Memory B cell (primary cell): ENCODE measurements around the gene KLB.
"Not testable (repeated sequence)": the region's sequence is repeated elsewhere in the genome, so short reads cannot be mapped to it uniquely, and the experiment has no call there.

Experiments used
- ATAC-seq: fragments of 150-1000 bp; cut with Tn5 transposase; 2 replicates; pipeline ENCODE4 v1.10.0; 2021; ENCODE audit warnings: low read depth, mild to moderate bottlenecking, moderate library complexity
- DNase-seq, 2 donors: peaks; one replicate each; pipeline ENCODE4 v3.0.0; 2022; ENCODE audit warnings: low spot score in 2 of 2
- H3K27ac Mint-ChIP-seq: one replicate; pipeline ENCODE4 v1.8.0; 2022; ENCODE audit warnings: mild to moderate bottlenecking, moderate library complexity, mixed read lengths
- H3K27me3 Mint-ChIP-seq: one replicate; pipeline ENCODE4 v1.8.0; 2022; ENCODE audit warnings: mixed read lengths
- H3K36me3 Mint-ChIP-seq: one replicate; pipeline ENCODE4 v1.8.0; 2022; ENCODE audit warnings: mild to moderate bottlenecking, mixed read lengths
- H3K4me1 Mint-ChIP-seq: one replicate; pipeline ENCODE4 v1.8.0; 2022; ENCODE audit warnings: mixed read lengths
- H3K4me3 Mint-ChIP-seq: one replicate; pipeline ENCODE4 v1.8.0; 2022; ENCODE audit warnings: mild to moderate bottlenecking, moderate library complexity, mixed read lengths
- H3K9me3 Mint-ChIP-seq: one replicate; pipeline ENCODE4 v1.8.0; 2022; ENCODE audit warnings: mixed read lengths

KLB gene

DNA sequence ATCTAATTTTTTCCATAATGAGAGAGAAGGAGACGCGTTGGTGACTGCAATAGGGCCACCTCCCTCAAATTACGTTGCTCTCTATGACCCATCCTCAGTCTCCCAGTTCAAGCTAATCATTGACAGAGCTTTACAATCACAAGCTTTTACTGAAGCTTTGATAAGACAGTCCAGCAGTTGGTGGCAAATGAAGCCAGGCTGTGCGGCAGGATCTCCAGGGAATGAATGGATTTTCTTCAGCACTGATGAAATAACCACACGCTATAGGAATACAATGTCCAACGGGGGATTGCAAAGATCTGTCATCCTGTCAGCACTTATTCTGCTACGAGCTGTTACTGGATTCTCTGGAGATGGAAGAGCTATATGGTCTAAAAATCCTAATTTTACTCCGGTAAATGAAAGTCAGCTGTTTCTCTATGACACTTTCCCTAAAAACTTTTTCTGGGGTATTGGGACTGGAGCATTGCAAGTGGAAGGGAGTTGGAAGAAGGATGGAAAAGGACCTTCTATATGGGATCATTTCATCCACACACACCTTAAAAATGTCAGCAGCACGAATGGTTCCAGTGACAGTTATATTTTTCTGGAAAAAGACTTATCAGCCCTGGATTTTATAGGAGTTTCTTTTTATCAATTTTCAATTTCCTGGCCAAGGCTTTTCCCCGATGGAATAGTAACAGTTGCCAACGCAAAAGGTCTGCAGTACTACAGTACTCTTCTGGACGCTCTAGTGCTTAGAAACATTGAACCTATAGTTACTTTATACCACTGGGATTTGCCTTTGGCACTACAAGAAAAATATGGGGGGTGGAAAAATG, at the start of gene KLB:
Gene KLB, plus strand, starts transcription at position 168 of the 821 bp plus-strand sequence. Its CDS starts 20 bp downstream, at position 188.
- no peak within 1 kb of the TSS for H3K4me3 Mint-ChIP-seq
- no peaks in the 10 kb centered on the region for H3K36me3 Mint-ChIP-seq
- ATAC-seq (no peak), DNase-seq (no peak)
- no peaks in the 10 kb centered on the region for H3K4me1 Mint-ChIP-seq
- no peak within 1 kb of the TSS for H3K27ac Mint-ChIP-seq
- no peaks in the 10 kb centered on the region for H3K27me3 Mint-ChIP-seq
- H3K9me3 Mint-ChIP-seq: no peaks in the 10 kb centered on the region

- H3K36me3 Mint-ChIP-seq: peaks cover 7% of the 10 kb centered on the region
- ATAC-seq: peak; percentile 64
- DNase-seq: peak in 1 of 2 donors; percentile 11
- H3K27ac Mint-ChIP-seq: peak overlapping the region; percentile 75
- peak overlapping the region; percentile 24 for H3K4me3 Mint-ChIP-seq
- H3K27me3 Mint-ChIP-seq: no peaks in the 10 kb centered on the region
- H3K9me3 Mint-ChIP-seq: peaks cover 2% of the 10 kb centered on the region
- peaks cover 33% of the 10 kb centered on the region for H3K4me1 Mint-ChIP-seq
Measured at GRCh38 chr4:39357002-39357401, 49.7 kb upstream of the KLB start.

- not testable (repeated sequence) for H3K9me3 Mint-ChIP-seq, H3K36me3 Mint-ChIP-seq, H3K4me3 Mint-ChIP-seq, H3K27ac Mint-ChIP-seq, H3K27me3 Mint-ChIP-seq
- ATAC-seq (peak; percentile 90), DNase-seq (peak in 1 of 2 donors; percentile 36)
- peaks cover 32% of the 10 kb centered on the region for H3K4me1 Mint-ChIP-seq
Measured at GRCh38 chr4:39360611-39361010, 46.1 kb upstream of the KLB start.

DNA sequence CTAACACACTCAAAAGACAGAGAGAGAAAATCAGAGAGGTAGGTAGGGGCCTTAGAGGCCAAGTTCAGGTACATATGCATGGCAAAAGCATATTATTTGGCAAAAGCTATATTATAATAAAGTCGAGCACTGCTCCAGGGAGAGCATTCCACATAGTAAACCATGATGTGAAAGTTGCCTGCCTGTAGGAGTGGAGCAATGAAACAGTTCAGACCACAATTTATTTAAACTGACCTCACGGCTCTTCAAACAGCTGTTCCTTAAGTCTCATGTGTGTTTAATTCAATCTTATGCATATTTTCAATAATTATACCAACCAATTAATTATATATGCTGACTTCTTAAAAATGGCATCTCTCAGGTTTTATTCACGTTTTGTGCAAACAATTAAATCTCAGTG, 43.9 kb upstream of the KLB start:
- H3K36me3 Mint-ChIP-seq: peaks cover 5% of the 10 kb centered on the region
- ATAC-seq (no peak), DNase-seq (no peak)
- H3K27me3 Mint-ChIP-seq: no peaks in the 10 kb centered on the region
- H3K9me3 Mint-ChIP-seq: peaks cover 2% of the 10 kb centered on the region
- peaks cover 30% of the 10 kb centered on the region for H3K4me1 Mint-ChIP-seq
- no peak overlapping the region for H3K4me3 Mint-ChIP-seq
- H3K27ac Mint-ChIP-seq: no peak overlapping the region

GRCh38 chr4:39363773-39364393, 42.8 kb upstream of the KLB start:
- peaks cover 26% of the 10 kb centered on the region for H3K4me1 Mint-ChIP-seq
- H3K36me3 Mint-ChIP-seq: peaks cover 2% of the 10 kb centered on the region
- no peak for DNase-seq
- H3K27me3 Mint-ChIP-seq: no peaks in the 10 kb centered on the region
- H3K4me3 Mint-ChIP-seq: peak overlapping the region; percentile 24
- peak overlapping the region; percentile 42 for H3K27ac Mint-ChIP-seq
- H3K9me3 Mint-ChIP-seq: peaks cover 2% of the 10 kb centered on the region
- ATAC-seq: peak; percentile 16

- ATAC-seq (no peak), DNase-seq (no peak)
- Mint-ChIP-seq H3K4me1 (peaks cover 23% of the 10 kb centered on the region), H3K9me3 (peaks cover 2% of the 10 kb centered on the region), H3K36me3 (peaks cover under 1% of the 10 kb centered on the region), H3K4me3 (peak overlapping the region; percentile 93), H3K27ac (peak overlapping the region; percentile 94), H3K27me3 (no peaks in the 10 kb centered on the region)
Measured at GRCh38 chr4:39365360-39365759, 41.4 kb upstream of the KLB start.

DNA sequence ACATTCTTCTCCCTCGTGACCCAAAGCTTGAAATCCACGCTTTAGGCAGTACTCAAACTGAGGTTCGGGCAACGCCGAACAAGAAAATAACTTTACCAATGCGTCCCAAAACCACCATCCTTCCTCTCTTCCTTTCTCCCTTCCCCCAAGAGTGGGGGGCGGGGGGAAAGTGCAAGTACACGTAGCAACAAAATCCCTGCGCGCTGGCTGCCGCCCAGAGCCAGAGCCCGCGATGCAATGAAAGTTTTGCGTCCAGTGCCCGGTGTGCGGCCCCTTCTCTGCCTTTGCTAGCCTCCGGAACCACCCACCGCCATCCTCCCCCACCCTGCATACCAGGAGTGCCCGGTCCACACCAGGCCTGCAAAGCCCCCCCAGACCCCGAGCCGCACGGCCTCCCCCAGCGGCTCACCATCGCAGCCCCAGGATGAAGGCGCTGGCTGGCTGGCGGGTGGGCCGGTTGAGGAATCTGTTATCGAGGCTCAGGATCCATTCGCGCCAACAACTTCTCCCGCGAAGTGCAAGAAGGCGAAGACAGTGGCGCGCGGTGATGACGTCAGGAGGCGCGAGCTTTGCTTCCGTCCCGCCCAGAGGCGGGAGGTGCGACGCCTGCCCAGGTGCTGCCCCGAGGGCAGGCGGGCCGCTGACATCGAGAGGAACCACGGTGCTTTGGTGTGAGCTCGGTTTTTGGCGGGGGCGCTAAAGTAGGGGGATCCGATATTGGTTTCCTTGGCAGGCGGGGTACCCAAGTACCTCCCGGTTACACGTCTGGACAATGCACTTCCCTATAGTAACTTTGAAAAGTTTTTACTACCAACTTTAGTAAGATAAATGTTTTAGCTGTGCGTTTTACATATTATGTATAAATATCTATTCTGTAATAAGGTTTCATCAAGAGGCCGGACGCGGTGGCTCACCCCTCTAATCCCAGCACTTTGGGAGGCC, 40.6 kb upstream of the KLB start, which contains the start of gene RFC1:
Gene RFC1, minus strand, starts transcription at position 533 of the 942 bp plus-strand sequence. Its CDS starts 121 bp downstream, at position 412.
- H3K36me3 Mint-ChIP-seq: peaks cover 4% of the 10 kb centered on the region
- DNase-seq (peak; percentile 87 to 92), ATAC-seq (peak; percentile 96)
- H3K9me3 Mint-ChIP-seq: peaks cover 6% of the 10 kb centered on the region
- peak within 1 kb of the TSS; percentile 94 for H3K27ac Mint-ChIP-seq
- peak within 1 kb of the TSS; percentile 93 for H3K4me3 Mint-ChIP-seq
- H3K27me3 Mint-ChIP-seq: no peaks in the 10 kb centered on the region
- peaks cover 23% of the 10 kb centered on the region for H3K4me1 Mint-ChIP-seq

DNA sequence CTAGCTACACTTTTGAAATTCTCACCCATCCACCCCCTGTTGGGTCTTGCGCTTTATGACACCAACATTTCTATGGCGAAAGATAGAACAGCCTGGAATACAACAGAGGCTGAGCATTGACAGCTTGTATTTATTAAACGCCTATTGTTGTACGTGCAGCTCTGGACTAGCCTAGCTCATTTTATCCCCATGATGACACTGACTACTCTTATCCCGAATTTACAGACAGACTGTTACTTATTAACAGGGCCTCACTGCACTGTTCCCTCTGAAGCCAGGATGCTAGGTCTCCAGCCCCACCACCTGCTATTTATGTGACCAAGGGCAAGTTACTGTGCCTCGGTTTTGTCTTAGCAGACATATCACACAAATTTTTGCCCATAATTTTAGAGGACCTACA, 39.6 kb upstream of the KLB start:
- H3K4me1 Mint-ChIP-seq: peaks cover 22% of the 10 kb centered on the region
- no peak for ATAC-seq
- peaks cover 4% of the 10 kb centered on the region for H3K36me3 Mint-ChIP-seq
- DNase-seq: no peak
- peak overlapping the region; percentile 11 for H3K4me3 Mint-ChIP-seq
- peaks cover 9% of the 10 kb centered on the region for H3K9me3 Mint-ChIP-seq
- no peaks in the 10 kb centered on the region for H3K27me3 Mint-ChIP-seq
- H3K27ac Mint-ChIP-seq: no peak overlapping the region

DNA sequence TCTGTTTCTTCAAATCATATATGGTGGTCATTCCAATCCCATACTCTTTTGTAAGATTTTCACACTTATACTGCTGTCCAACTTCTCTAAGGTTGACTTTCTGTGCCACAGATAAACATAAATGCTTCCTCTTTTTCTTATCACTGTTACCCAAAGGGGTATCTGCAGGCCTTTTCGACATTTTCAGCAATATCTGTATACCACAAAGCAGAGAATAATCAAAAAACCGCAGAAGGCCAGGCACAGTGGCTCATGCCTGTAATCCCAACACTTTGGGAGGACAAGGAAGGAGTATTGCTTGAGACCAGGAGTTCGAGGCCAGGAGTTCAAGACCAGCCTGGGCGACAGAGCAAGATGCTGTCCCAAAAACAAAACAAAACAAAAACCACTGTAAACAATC, 37.4 kb upstream of the KLB start:
- Mint-ChIP-seq H3K36me3 (peaks cover 4% of the 10 kb centered on the region), H3K4me1 (peaks cover 12% of the 10 kb centered on the region), H3K4me3 (no peak overlapping the region), H3K27me3 (no peaks in the 10 kb centered on the region), H3K9me3 (peaks cover 10% of the 10 kb centered on the region), H3K27ac (no peak overlapping the region)
- no peak for DNase-seq
- ATAC-seq: no peak

DNA sequence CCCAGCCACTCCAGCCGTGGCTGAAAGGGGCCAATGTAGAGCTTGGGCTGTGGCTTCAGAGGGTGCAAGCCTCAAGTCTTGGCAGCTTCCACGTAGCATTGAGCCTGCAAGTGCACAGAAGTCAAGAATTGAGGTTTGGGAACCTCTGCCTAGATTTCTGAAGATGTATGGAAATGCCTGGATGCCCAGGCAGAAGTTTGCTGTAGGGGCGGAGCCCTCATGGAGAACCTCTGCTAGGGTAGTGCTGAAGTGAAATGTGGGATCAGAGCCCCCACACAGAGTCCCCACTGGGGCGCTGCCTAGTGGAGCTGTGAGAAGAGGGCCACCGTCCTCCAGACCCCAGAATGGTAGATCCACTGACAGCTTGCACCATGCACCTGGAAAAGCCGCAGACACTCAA, 35.5 kb upstream of the KLB start:
- ATAC-seq, H3K27ac Mint-ChIP-seq, H3K9me3 Mint-ChIP-seq, DNase-seq, H3K27me3 Mint-ChIP-seq, H3K4me3 Mint-ChIP-seq, H3K36me3 Mint-ChIP-seq, H3K4me1 Mint-ChIP-seq: not testable (repeated sequence)

GRCh38 chr4:39375478-39375877, 31.3 kb upstream of the KLB start:
- ATAC-seq (no peak), DNase-seq (no peak)
- Mint-ChIP-seq H3K36me3 (peaks cover 8% of the 10 kb centered on the region), H3K4me1 (no peaks in the 10 kb centered on the region), H3K4me3 (no peak overlapping the region), H3K27ac (no peak overlapping the region), H3K27me3 (peaks cover 4% of the 10 kb centered on the region), H3K9me3 (peaks cover 16% of the 10 kb centered on the region)

GRCh38 chr4:39383690-39384089, 23.0 kb upstream of the KLB start:
- Mint-ChIP-seq H3K36me3 (peaks cover 5% of the 10 kb centered on the region), H3K4me1 (no peaks in the 10 kb centered on the region), H3K4me3 (no peak overlapping the region), H3K27ac (no peak overlapping the region), H3K27me3 (peaks cover 12% of the 10 kb centered on the region), H3K9me3 (peaks cover 9% of the 10 kb centered on the region)
- ATAC-seq: no peak
- DNase-seq: no peak

GRCh38 chr4:39384563-39384962, 22.2 kb upstream of the KLB start:
- Mint-ChIP-seq H3K27me3 (peaks cover 12% of the 10 kb centered on the region), H3K9me3 (peaks cover 8% of the 10 kb centered on the region), H3K4me3 (no peak overlapping the region), H3K27ac (no peak overlapping the region), H3K36me3 (peaks cover 5% of the 10 kb centered on the region), H3K4me1 (no peaks in the 10 kb centered on the region)
- DNase-seq (no peak), ATAC-seq (no peak)

DNA sequence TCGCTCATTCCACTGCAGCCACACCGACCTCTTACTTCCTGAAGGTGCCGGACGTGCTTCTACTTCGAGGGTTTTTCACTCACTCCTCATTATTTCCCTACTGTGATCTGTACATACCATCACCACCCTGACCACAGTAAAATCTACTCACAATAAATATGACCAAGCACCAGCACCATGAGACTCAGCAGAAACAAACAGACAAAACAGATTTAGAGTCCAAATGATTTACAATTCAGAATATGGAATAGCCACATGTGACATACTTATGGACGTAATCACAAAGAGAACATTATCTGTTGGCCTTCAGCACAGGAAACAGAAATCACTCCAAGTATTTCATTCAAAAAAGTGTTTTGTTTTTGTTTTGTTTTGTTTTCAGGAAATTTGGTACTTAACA, 16.1 kb upstream of the KLB start:
- Mint-ChIP-seq H3K36me3 (no peaks in the 10 kb centered on the region), H3K4me1 (no peaks in the 10 kb centered on the region), H3K9me3 (no peaks in the 10 kb centered on the region)

More for the DNA sequence above, 16.1 kb upstream of the KLB start:
- ATAC-seq: no peak
- Mint-ChIP-seq H3K4me3 (no peak overlapping the region), H3K27ac (no peak overlapping the region), H3K27me3 (no peaks in the 10 kb centered on the region)
- DNase-seq: no peak
